WTC11 (cell line): ENCODE results near the gene SLC47A2. TPM values are rescaled to one million over a fixed set of nuclear protein-coding genes. Genes with fewer than 3 reads are reported as not detected.
A peak's percentile ranks its signal among the peaks of the same experiment; 100 is the strongest.

Experiments used
- ATAC-seq: fragments of 200-7000 bp; cut with Tn5 transposase; 2 replicates; pipeline ENCODE4 v1.10.0; 2021; ENCODE audit warnings: mild to moderate bottlenecking, moderate library complexity
- CTCF ChIA-PET: fragments of 300-600 bp; sonication (Branson Sonifier 250); formaldehyde crosslinking; loops from one replicate; lab custom pipeline; 2021; ENCODE audit warnings: antibody characterized with exemption; lab: Charles Lee
- POLR2A ChIA-PET: fragments of 350-600 bp; sonication (Branson Sonifier 250); formaldehyde crosslinking; loops from one replicate; lab custom pipeline; 2021; ENCODE audit warnings: antibody characterized with exemption; lab: Charles Lee
- DNase-seq: peaks from one replicate; pipeline ENCODE4 v3.0.0; 2021; ENCODE audit warnings: low spot score
- H3K27ac Mint-ChIP-seq: 2 replicates; pipeline ENCODE4 v1.8.0; 2021; ENCODE audit warnings: mixed read lengths
- H3K27me3 Mint-ChIP-seq: 2 replicates; pipeline ENCODE4 v1.8.0; 2021; ENCODE audit warnings: low read depth, mild to moderate bottlenecking, moderate library complexity, mixed read lengths
- H3K36me3 Mint-ChIP-seq: 2 replicates; pipeline ENCODE4 v1.8.0; 2021; ENCODE audit warnings: mixed read lengths
- H3K4me1 Mint-ChIP-seq: 2 replicates; pipeline ENCODE4 v1.8.0; 2022; ENCODE audit warnings: mixed read lengths
- H3K4me3 Mint-ChIP-seq: 2 replicates; pipeline ENCODE4 v1.8.0; 2021; ENCODE audit warnings: mild to moderate bottlenecking, moderate library complexity, mixed read lengths
- H3K9me3 Mint-ChIP-seq: 2 replicates; pipeline ENCODE4 v1.8.0; 2021; ENCODE audit warnings: mixed read lengths
- EMX1 ChIP-seq: fragments of 250-450 bp; sonication (Bioruptor Pico); IDR thresholded peaks from 2 replicates; pipeline ENCODE4 v1.8.0; 2021; ENCODE audit warnings: mild to moderate bottlenecking
- FOXP1 ChIP-seq: sonication (generic); formaldehyde crosslinking; IDR thresholded peaks from 2 replicates; pipeline ENCODE4 v1.8.0; 2022; ENCODE audit warnings: missing genetic modification reagents, mild to moderate bottlenecking, moderate library complexity, borderline replicate concordance
- JAZF1 ChIP-seq: fragments of 250-450 bp; sonication (Bioruptor Pico); IDR thresholded peaks from 2 replicates; pipeline ENCODE4 v1.9.0; 2021; ENCODE audit warnings: moderate library complexity, mild to moderate bottlenecking, inconsistent platforms
- JUN ChIP-seq: sonication (generic); formaldehyde crosslinking; IDR thresholded peaks from 2 replicates; pipeline ENCODE4 v1.8.0; 2023; ENCODE audit warnings: mild to moderate bottlenecking, missing genetic modification reagents
- NFE2L1 ChIP-seq: sonication (generic); formaldehyde crosslinking; IDR thresholded peaks from 2 replicates; pipeline ENCODE4 v1.8.1; 2023; ENCODE audit warnings: missing genetic modification reagents
- NR1H2 ChIP-seq: sonication (generic); formaldehyde crosslinking; IDR thresholded peaks from 2 replicates; pipeline ENCODE4 v1.9.0; 2021; ENCODE audit warnings: mild to moderate bottlenecking, moderate library complexity, missing genetic modification reagents
- total RNA-seq: library from RNA; stranded (reverse); gene quantifications from 3 replicates; pipeline ENCODE4 v1.2.3, GENCODE V29; 2021
- TF ChIP-seq, protein P1 (sequence below): sonication (generic); formaldehyde crosslinking; IDR thresholded peaks from 2 replicates; pipeline ENCODE4 v1.8.1; 2023; ENCODE audit warnings: mild to moderate bottlenecking, missing genetic modification reagents, moderate library complexity
- TF ChIP-seq, protein P2 (sequence below): fragments of 250-450 bp; sonication (Bioruptor Pico); IDR thresholded peaks from 2 replicates; pipeline ENCODE4 v1.9.0; 2021; ENCODE audit warnings: mild to moderate bottlenecking, borderline replicate concordance
- TF ChIP-seq, protein P3 (sequence below): fragments of 200-600 bp; IDR thresholded peaks from 2 replicates; pipeline ENCODE4 v1.8.0; 2022; ENCODE audit warnings: antibody characterized with exemption

The SLC47A2 gene
- total RNA-seq, 1 experiment from 2014 or later: not detected

DNA sequence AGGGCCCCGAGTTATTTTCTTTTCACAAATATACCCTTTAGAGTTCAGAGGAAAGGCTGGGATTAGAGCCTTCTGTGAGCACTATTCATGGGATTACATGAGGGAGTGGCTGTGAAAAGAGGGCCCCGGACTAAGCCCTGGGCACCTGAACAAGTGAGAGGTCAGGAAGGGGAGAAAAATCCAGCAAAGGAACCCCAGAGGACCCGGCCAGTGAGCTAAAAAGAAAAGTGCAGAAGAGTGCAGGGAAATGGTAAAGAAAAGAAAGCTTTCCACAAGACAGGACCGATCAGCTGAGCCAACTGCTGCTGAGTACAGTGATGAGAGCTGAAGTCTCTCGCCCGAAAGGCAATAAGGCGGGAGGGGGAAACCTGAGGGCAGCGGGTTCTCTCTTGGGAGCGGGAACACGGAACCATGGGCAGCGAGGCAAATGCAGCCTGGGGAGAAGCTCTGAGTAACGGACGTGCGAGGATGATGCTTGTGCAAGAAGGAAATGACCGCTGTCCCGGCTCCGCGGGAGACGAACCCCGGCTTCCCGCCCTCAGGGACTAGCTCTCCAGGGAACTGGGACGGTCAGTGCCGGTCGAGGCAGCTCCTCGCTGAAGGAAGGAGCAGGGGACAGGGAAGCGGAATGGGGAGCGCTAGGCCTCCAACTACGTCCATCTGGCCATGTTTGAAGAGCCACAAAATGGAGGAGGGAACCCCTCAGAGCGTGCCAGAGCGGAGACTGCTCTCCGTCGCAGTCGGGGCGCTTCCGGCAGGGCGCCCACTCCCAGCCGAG, 68.5 kb downstream of the SLC47A2 start (continued):
- TF ChIP-seq, protein P1, sequence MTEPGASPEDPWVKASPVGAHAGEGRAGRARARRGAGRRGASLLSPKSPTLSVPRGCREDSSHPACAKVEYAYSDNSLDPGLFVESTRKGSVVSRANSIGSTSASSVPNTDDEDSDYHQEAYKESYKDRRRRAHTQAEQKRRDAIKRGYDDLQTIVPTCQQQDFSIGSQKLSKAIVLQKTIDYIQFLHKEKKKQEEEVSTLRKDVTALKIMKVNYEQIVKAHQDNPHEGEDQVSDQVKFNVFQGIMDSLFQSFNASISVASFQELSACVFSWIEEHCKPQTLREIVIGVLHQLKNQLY (CRISPR knock-in tag): no peak
- TF ChIP-seq, protein P2, sequence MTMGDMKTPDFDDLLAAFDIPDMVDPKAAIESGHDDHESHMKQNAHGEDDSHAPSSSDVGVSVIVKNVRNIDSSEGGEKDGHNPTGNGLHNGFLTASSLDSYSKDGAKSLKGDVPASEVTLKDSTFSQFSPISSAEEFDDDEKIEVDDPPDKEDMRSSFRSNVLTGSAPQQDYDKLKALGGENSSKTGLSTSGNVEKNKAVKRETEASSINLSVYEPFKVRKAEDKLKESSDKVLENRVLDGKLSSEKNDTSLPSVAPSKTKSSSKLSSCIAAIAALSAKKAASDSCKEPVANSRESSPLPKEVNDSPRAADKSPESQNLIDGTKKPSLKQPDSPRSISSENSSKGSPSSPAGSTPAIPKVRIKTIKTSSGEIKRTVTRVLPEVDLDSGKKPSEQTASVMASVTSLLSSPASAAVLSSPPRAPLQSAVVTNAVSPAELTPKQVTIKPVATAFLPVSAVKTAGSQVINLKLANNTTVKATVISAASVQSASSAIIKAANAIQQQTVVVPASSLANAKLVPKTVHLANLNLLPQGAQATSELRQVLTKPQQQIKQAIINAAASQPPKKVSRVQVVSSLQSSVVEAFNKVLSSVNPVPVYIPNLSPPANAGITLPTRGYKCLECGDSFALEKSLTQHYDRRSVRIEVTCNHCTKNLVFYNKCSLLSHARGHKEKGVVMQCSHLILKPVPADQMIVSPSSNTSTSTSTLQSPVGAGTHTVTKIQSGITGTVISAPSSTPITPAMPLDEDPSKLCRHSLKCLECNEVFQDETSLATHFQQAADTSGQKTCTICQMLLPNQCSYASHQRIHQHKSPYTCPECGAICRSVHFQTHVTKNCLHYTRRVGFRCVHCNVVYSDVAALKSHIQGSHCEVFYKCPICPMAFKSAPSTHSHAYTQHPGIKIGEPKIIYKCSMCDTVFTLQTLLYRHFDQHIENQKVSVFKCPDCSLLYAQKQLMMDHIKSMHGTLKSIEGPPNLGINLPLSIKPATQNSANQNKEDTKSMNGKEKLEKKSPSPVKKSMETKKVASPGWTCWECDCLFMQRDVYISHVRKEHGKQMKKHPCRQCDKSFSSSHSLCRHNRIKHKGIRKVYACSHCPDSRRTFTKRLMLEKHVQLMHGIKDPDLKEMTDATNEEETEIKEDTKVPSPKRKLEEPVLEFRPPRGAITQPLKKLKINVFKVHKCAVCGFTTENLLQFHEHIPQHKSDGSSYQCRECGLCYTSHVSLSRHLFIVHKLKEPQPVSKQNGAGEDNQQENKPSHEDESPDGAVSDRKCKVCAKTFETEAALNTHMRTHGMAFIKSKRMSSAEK (CRISPR knock-in tag): no peak
- TF ChIP-seq JAZF1 (CRISPR knock-in tag) (no peak), EMX1 (CRISPR knock-in tag) (no peak)

DNA sequence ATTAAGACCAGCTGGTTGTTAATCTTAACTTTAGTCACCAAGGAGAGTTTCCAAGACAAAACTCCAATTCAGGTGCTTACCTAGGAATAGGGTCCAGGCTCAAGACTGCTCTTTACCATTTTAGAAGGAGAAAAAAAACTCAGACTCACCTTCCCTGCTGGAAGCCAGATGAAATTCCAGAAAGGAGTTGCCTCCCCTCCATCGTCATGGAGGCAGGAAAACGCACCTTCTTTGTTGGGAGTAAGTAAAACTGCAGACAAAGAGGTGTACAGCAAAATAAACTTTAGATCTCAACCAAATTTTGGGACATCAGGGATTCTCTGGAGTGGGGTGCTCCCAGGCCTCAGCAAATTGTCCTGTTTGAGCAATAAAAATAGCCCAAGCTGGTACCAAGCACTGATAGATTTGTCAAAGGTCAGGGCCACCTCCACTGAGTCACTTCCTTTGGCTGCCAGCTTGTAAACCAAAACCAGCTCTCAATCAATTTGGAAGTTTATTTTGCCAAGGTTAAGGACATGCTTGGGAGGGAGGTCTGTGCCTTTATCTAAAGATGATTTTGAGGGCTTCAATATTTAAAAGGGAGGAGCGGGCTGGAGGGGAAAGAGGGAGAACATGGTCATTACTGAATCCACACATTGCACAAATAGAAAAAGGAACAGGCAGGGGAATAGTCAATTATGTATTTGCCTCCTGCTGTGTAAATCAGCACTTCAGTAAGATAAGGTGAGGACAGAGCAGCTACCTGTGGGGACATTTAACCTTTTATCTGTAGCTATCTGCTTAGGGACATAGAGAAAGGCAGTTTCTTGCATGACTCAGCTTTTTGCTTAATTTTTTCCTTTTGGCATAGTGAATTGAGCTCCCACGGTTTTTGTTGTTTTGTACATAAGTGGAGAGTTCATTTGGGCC, 69.3 kb downstream of the SLC47A2 start:
- CTCF ChIA-PET: interaction anchor here (0.5 to 4.2 kb wide), 34 partner anchors 9 to 326 kb away, joined by 3 to 42 read pairs (median 5); partner anchors contain the start of genes ALDH3A1, B9D1, MAPK7 and SLC47A1
- ATAC-seq (no peak), DNase-seq (no peak)
- Mint-ChIP-seq H3K27me3 (peaks cover 8% of the 10 kb centered on the region), H3K36me3 (peaks cover 8% of the 10 kb centered on the region), H3K4me1 (peaks cover 67% of the 10 kb centered on the region), H3K4me3 (peak overlapping the region; percentile 92), H3K27ac (peak overlapping the region; percentile 84), H3K9me3 (no peaks in the 10 kb centered on the region)
- TF ChIP-seq NR1H2 (CRISPR knock-in tag): no peak
- no peak for TF ChIP-seq FOXP1 (CRISPR knock-in tag)
- TF ChIP-seq NFE2L1 (CRISPR knock-in tag): 0 out of 2 replicates have a peak, but pooled peaks have one; percentile 53
- TF ChIP-seq, all 79 proteins: peak for 1
- POLR2A ChIA-PET: interaction anchor here (2.2 to 2.5 kb wide), 3 partner anchors 97 to 269 kb away, joined by 5 to 14 read pairs (median 6); partner anchors contain the start of gene MAPK7

DNA sequence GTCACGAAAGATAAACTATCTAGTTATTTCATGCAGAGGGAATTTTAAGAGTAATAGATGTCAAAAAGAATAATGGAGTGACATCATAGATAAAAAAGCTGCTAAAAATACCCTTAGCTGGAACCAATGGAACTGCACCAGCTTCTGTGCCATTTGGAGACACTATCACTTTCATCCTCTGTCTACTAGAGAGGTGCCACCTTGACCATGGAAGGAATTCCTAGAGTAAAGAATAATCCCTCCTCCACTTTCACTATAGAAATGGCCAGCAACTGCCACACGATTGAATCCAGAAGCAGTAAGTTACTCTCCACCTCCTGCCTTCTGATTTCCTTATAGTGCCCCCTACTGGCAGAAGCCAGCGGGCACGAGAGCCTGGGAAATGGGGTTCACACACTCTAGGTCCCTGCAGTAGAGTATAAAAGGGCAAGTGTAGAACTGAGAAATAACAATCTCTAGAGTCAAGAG, 70.6 kb downstream of the SLC47A2 start:
- ChIA-PET POLR2A (no interaction called here), CTCF (interaction anchor here (0.5 to 4.2 kb wide), 13 partner anchors 32 to 283 kb away, joined by 3 to 42 read pairs (median 4); partner anchors contain the start of genes B9D1 and MAPK7)
- ATAC-seq (peak; percentile 35), DNase-seq (peak; percentile 82)
- no peak overlapping the region for H3K27ac Mint-ChIP-seq
- H3K9me3 Mint-ChIP-seq: no peaks in the 10 kb centered on the region
- TF ChIP-seq JUN (CRISPR knock-in tag): no peak
- TF ChIP-seq, protein P3, sequence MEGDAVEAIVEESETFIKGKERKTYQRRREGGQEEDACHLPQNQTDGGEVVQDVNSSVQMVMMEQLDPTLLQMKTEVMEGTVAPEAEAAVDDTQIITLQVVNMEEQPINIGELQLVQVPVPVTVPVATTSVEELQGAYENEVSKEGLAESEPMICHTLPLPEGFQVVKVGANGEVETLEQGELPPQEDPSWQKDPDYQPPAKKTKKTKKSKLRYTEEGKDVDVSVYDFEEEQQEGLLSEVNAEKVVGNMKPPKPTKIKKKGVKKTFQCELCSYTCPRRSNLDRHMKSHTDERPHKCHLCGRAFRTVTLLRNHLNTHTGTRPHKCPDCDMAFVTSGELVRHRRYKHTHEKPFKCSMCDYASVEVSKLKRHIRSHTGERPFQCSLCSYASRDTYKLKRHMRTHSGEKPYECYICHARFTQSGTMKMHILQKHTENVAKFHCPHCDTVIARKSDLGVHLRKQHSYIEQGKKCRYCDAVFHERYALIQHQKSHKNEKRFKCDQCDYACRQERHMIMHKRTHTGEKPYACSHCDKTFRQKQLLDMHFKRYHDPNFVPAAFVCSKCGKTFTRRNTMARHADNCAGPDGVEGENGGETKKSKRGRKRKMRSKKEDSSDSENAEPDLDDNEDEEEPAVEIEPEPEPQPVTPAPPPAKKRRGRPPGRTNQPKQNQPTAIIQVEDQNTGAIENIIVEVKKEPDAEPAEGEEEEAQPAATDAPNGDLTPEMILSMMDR: peak; percentile 64; the same call in 1 of the 2 replicates
- no peaks in the 10 kb centered on the region for H3K36me3 Mint-ChIP-seq
- 0 out of 2 replicates have a peak overlapping the region, but pooled peaks have one; percentile 5 for H3K4me3 Mint-ChIP-seq
- H3K4me1 Mint-ChIP-seq: peaks cover 63% of the 10 kb centered on the region
- H3K27me3 Mint-ChIP-seq: peaks cover 8% of the 10 kb centered on the region
